ENCODE measurements around the gene MDFI. TPM values are rescaled to one million over a fixed set of nuclear protein-coding genes. Genes with fewer than 3 reads are reported as not detected.

Gene MDFI
- not detected for total RNA-seq

DNA sequence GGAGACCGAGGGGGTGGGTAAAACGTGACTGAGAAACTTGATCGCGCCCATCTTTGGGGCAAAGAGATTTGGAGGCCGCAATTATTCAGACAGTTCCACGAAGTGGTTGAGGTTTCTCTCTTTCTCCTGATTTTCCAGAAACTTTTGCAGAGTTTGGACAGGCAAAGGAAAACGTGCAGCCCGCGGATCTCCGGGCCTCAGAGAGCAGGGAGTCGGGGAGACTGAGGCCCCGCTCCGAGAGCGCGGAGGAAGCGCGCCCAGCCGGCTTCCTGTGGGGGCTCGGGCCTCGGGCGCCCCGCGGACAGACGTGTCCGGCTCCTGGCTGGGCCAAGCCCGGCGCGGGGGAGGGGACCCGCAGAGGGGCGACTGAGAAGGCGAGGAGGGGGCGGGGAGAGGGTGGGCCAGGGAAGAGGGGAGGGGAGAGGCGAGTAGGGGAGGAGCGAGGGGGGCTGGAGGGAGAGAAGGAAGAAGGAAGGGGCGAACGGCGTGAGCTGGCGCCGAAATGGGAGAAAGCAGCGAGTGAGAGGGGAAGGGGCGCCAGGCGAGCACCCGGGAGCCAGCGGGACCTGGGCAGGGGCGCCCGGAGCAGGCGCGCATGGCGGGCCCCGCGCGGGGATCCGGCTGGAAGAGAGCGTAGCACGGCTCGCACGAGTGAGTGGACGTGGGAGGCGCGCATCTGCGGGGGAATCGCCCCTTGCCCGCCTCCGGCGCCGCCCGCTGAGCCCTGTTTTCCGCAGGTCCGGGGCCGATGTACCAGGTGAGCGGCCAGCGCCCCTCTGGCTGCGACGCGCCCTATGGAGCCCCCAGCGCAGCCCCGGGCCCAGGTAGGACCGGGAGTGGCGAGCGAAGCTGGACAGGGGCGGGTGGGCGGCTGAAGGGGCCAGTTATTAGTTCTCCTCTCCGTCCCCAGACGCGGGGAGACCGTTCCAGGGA is at the start of gene MDFI:
TSS of gene MDFI (plus strand) at position 467 of the 933 bp plus-strand sequence. CDS start at position 749, 282 bp downstream.
- POLR2A ChIA-PET: no interaction called here
- H3K27ac Mint-ChIP-seq: no peak within 1 kb of the TSS
- H3K27me3 Mint-ChIP-seq: peaks cover 64% of the 10 kb centered on the region
- DNase-seq: no peak
- H3K4me1 Mint-ChIP-seq: peaks cover 5% of the 10 kb centered on the region
- no peaks in the 10 kb centered on the region for H3K36me3 Mint-ChIP-seq (ENCODE audit: low read depth)
- H3K9me3 Mint-ChIP-seq: no peaks in the 10 kb centered on the region
- CTCF ChIA-PET: no interaction called here
- H3K4me3 Mint-ChIP-seq: no peak within 1 kb of the TSS

GRCh38 chr6:41589223-41589622 is 49.0 kb upstream of the MDFI start:
- Mint-ChIP-seq H3K27me3 (no peaks in the 10 kb centered on the region), H3K4me1 (peaks cover 2% of the 10 kb centered on the region), H3K9me3 (no peaks in the 10 kb centered on the region), H3K36me3 (ENCODE audit: low read depth) (no peaks in the 10 kb centered on the region), H3K27ac (no peak overlapping the region), H3K4me3 (no peak overlapping the region)
- ChIA-PET CTCF (interaction anchor here (0.5 to 0.9 kb wide), 5 partner anchors 123 to 186 kb away, joined by 3 to 4 read pairs (median 3); no protein-coding TSS in a partner anchor), POLR2A (no interaction called here)
- DNase-seq: no peak

DNA sequence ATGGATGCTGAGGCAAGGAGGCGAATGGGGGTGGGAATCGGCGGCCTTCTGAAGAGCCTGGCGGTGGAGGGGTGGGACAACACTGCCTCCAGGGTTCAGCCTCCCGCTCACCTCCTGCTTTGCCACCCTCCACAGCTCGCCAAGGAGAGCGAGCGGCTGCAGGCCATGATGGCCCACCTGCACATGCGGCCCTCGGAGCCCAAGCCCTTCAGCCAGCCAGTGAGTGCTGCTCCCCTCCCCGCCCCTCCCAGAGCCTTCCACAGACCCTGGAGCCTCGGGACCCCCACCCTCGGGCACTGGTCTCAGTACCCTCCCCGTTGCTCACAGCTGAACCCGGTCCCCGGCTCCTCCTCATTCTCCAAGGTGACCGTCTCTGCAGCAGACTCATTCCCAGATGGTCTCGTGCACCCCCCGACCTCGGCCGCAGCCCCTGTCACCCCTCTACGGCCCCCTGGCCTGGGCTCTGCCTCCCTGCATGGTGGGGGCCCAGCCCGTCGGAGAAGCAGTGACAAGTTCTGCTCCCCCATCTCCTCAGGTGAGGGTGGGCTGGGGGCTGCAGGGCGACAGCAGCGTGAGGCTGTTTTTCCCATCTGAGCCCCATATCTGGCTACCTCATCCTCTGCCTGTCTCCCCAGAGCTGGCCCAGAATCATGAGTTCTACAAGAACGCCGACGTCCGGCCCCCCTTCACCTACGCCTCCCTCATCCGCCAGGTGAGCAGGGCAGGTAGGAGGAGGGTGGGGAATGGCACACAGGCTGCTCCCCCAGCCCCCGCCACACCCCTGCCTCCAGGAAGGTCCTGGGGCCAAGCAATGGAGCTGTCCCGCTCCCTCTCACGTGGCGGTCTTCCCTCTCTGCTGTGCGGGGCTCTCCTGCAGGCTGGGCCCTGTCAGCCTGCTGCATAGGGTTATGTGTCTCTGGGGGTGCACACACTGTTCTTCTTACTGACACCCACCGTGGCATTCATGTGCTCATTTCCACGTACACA is 48.3 kb upstream of the MDFI start:
- POLR2A ChIA-PET: no interaction called here
- Mint-ChIP-seq H3K4me3 (no peak overlapping the region), H3K27me3 (no peaks in the 10 kb centered on the region), H3K9me3 (no peaks in the 10 kb centered on the region), H3K4me1 (peaks cover 2% of the 10 kb centered on the region), H3K27ac (no peak overlapping the region), H3K36me3 (ENCODE audit: low read depth) (no peaks in the 10 kb centered on the region)
- CTCF ChIA-PET: interaction anchor here (0.5 to 1.4 kb wide), 5 partner anchors 124 to 186 kb away, joined by 3 to 9 read pairs (median 3); no protein-coding TSS in a partner anchor
- no peak for DNase-seq

GRCh38 chr6:41591122-41591521 is 47.1 kb upstream of the MDFI start:
- Mint-ChIP-seq H3K36me3 (ENCODE audit: low read depth) (no peaks in the 10 kb centered on the region), H3K4me3 (no peak overlapping the region), H3K27ac (no peak overlapping the region), H3K9me3 (no peaks in the 10 kb centered on the region), H3K27me3 (no peaks in the 10 kb centered on the region), H3K4me1 (no peaks in the 10 kb centered on the region)
- ChIA-PET POLR2A (no interaction called here), CTCF (interaction anchor here (0.9 to 1.4 kb wide), 2 partner anchors 166 to 223 kb away, joined by 3 to 9 read pairs; no protein-coding TSS in a partner anchor)
- DNase-seq: no peak

GRCh38 chr6:41591859-41592502 is 46.3 kb upstream of the MDFI start:
- no peak overlapping the region for H3K4me3 Mint-ChIP-seq
- no peaks in the 10 kb centered on the region for H3K9me3 Mint-ChIP-seq
- H3K4me1 Mint-ChIP-seq: no peaks in the 10 kb centered on the region
- no peaks in the 10 kb centered on the region for H3K36me3 Mint-ChIP-seq (ENCODE audit: low read depth)
- DNase-seq: peak; percentile 80
- H3K27me3 Mint-ChIP-seq: no peaks in the 10 kb centered on the region
- ChIA-PET POLR2A (no interaction called here), CTCF (interaction anchor here (0.5 to 1.6 kb wide), 5 partner anchors 31 to 223 kb away, joined by 3 to 16 read pairs (median 9); no protein-coding TSS in a partner anchor)
- H3K27ac Mint-ChIP-seq: no peak overlapping the region

DNA sequence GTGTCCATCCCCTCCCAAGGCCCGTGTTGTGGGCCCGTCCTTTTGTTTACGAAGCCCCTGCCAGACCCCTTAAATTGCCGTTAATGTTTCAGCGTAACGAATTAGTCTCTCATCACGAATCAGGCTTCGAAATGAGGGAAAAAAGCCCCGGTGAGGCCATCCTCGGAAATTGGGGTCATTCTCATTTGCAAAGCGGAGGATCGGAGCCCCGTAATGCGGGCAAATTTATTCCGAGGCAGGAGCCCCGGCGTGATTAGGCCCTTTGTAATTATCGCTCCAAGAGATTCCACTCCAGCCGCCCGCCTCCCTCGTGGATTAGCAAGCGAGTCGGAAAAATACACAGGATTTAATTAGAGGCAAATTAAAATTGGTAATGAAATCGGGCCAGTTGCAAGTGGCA is 44.9 kb upstream of the MDFI start:
- ChIA-PET POLR2A (no interaction called here), CTCF (interaction anchor here (1.5 to 1.6 kb wide), 3 partner anchors 9 to 172 kb away, joined by 4 to 16 read pairs (median 9); no protein-coding TSS in a partner anchor)
- Mint-ChIP-seq H3K4me1 (no peaks in the 10 kb centered on the region), H3K27me3 (no peaks in the 10 kb centered on the region), H3K9me3 (no peaks in the 10 kb centered on the region), H3K27ac (no peak overlapping the region), H3K4me3 (no peak overlapping the region), H3K36me3 (ENCODE audit: low read depth) (no peaks in the 10 kb centered on the region)
- DNase-seq: no peak

- no peaks in the 10 kb centered on the region for H3K36me3 Mint-ChIP-seq (ENCODE audit: low read depth)
- no peak overlapping the region for H3K4me3 Mint-ChIP-seq
- DNase-seq: no peak
- no peak overlapping the region for H3K27ac Mint-ChIP-seq
- H3K27me3 Mint-ChIP-seq: no peaks in the 10 kb centered on the region
- no peaks in the 10 kb centered on the region for H3K9me3 Mint-ChIP-seq
- H3K4me1 Mint-ChIP-seq: no peaks in the 10 kb centered on the region
- ChIA-PET CTCF (interaction anchor here (1.0 to 1.6 kb wide), 3 partner anchors 9 to 225 kb away, joined by 3 to 7 read pairs (median 4); no protein-coding TSS in a partner anchor), POLR2A (no interaction called here)
Measured at GRCh38 chr6:41593839-41594238, 44.4 kb upstream of the MDFI start.

DNA sequence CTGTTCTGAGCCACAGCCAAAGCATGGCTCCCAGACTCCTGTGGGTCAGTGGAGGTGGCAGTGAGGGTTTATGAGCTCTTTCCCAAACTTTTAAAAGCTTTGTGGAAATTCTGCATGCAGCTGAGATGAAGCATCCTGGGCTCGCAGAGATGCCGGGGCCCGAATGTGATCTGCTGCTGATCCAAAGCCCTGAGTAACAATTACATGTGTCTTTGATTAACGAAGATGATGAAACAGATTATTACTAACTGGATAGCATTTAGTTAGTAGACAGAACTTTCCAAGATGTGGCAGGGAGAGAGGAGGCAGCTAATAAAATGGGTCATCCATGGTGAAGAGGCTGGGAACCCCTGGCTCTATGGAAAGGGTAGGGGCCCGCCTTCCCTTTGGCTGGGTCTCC is 43.9 kb upstream of the MDFI start:
- no peak overlapping the region for H3K27ac Mint-ChIP-seq
- H3K9me3 Mint-ChIP-seq: no peaks in the 10 kb centered on the region
- ChIA-PET CTCF (interaction anchor here (1.0 to 1.6 kb wide), 4 partner anchors 8 to 226 kb away, joined by 3 to 7 read pairs (median 4); no protein-coding TSS in a partner anchor), POLR2A (no interaction called here)
- no peak overlapping the region for H3K4me3 Mint-ChIP-seq
- no peak for DNase-seq
- no peaks in the 10 kb centered on the region for H3K4me1 Mint-ChIP-seq
- no peaks in the 10 kb centered on the region for H3K36me3 Mint-ChIP-seq (ENCODE audit: low read depth)
- H3K27me3 Mint-ChIP-seq: no peaks in the 10 kb centered on the region

GRCh38 chr6:41594766-41595165 is 43.5 kb upstream of the MDFI start:
- H3K27ac Mint-ChIP-seq: no peak overlapping the region
- no peak for DNase-seq
- CTCF ChIA-PET: interaction anchor here (1.0 to 1.6 kb wide), 4 partner anchors 8 to 226 kb away, joined by 3 to 7 read pairs (median 4); no protein-coding TSS in a partner anchor
- no peak overlapping the region for H3K4me3 Mint-ChIP-seq
- H3K9me3 Mint-ChIP-seq: no peaks in the 10 kb centered on the region
- no peaks in the 10 kb centered on the region for H3K4me1 Mint-ChIP-seq
- no peaks in the 10 kb centered on the region for H3K36me3 Mint-ChIP-seq (ENCODE audit: low read depth)
- H3K27me3 Mint-ChIP-seq: no peaks in the 10 kb centered on the region
- POLR2A ChIA-PET: no interaction called here

GRCh38 chr6:41595166-41595565 is 43.1 kb upstream of the MDFI start:
- ChIA-PET POLR2A (no interaction called here), CTCF (interaction anchor here (0.7 to 2.0 kb wide), 4 partner anchors 69 to 227 kb away, joined by 3 to 4 read pairs (median 3); no protein-coding TSS in a partner anchor)
- DNase-seq: no peak
- no peak overlapping the region for H3K27ac Mint-ChIP-seq
- no peaks in the 10 kb centered on the region for H3K27me3 Mint-ChIP-seq
- H3K9me3 Mint-ChIP-seq: no peaks in the 10 kb centered on the region
- no peak overlapping the region for H3K4me3 Mint-ChIP-seq
- no peaks in the 10 kb centered on the region for H3K4me1 Mint-ChIP-seq
- no peaks in the 10 kb centered on the region for H3K36me3 Mint-ChIP-seq (ENCODE audit: low read depth)

DNA sequence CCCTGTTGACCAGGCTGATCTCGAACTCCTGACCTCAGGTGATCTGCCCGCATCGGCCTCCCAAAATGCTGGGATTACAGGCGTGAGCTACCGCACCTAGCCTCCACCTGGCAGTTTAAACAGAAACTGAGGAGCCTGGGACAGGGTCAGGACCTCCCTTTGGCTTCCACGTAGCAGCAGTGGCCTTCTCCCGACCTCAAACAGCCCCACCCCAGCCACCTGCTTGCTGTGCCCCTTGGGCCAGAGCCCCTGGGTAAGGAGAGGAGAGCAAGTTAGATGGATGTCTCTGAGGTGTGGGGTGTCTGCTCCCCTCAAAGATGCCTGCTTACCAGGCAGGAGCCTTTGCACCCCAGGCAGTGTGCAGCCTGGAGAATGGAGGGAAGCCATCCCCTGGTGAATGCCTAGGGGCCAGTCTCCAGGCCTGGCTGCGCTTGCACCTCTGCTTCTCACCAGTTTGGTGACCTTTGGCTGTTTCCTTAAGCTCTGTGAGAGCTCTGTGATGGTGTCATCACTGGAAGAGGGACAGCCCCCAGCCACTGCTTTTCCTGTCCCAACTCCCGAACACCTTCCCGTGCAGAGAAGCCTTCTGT is 42.1 kb upstream of the MDFI start:
- POLR2A ChIA-PET: no interaction called here
- Mint-ChIP-seq H3K27me3 (no peaks in the 10 kb centered on the region), H3K4me3 (no peak overlapping the region), H3K36me3 (ENCODE audit: low read depth) (no peaks in the 10 kb centered on the region), H3K27ac (no peak overlapping the region), H3K4me1 (no peaks in the 10 kb centered on the region), H3K9me3 (no peaks in the 10 kb centered on the region)
- no peak for DNase-seq
- CTCF ChIA-PET: interaction anchor here (1.1 to 2.0 kb wide), 2 partner anchors 87 to 228 kb away, joined by 4 read pairs; no protein-coding TSS in a partner anchor

GRCh38 chr6:41596807-41597206 is 41.5 kb upstream of the MDFI start:
- Mint-ChIP-seq H3K27ac (no peak overlapping the region), H3K36me3 (ENCODE audit: low read depth) (no peaks in the 10 kb centered on the region), H3K4me1 (no peaks in the 10 kb centered on the region), H3K27me3 (no peaks in the 10 kb centered on the region), H3K4me3 (no peak overlapping the region), H3K9me3 (no peaks in the 10 kb centered on the region)
- POLR2A ChIA-PET: no interaction called here
- CTCF ChIA-PET: interaction anchor here (1.1 to 2.0 kb wide), 3 partner anchors 86 to 228 kb away, joined by 4 read pairs; no protein-coding TSS in a partner anchor
- DNase-seq: no peak

Measured in activated CD4-positive, alpha-beta memory T cell treated with anti-CD3 and anti-CD28 coated beads, Interleukin-2, amount 10 ng/mL, durations not matched to agents 7 days and 5 days (primary cell).